GM13977 (cell line): ENCODE data around the gene ACOXL.

Source experiments
- DNase-seq: peaks from one replicate; pipeline ENCODE4 v3.0.0; 2012; ENCODE audit warnings: low spot score
- in situ Hi-C: fragments of 300-500 bp; cut with MboI; formaldehyde crosslinking; loops from one replicate; pipeline ENCODE4 v1.12.0; 2022; ENCODE audit warnings: low sequenced_read_pairs, low pct_unique_long_range_greater_than_20kb, mixed read lengths, inconsistent platforms; ENCODE audit not compliant: unreplicated experiment
- TF ChIP-seq, protein P1 (sequence below): IDR thresholded peaks from 2 replicates; pipeline ENCODE4 v1.5.1; 2012; ENCODE audit warnings: mild to moderate bottlenecking, control low read depth; ENCODE audit not compliant: insufficient read depth; ENCODE audit errors: extremely low read depth, missing control alignments

The ACOXL gene

DNA sequence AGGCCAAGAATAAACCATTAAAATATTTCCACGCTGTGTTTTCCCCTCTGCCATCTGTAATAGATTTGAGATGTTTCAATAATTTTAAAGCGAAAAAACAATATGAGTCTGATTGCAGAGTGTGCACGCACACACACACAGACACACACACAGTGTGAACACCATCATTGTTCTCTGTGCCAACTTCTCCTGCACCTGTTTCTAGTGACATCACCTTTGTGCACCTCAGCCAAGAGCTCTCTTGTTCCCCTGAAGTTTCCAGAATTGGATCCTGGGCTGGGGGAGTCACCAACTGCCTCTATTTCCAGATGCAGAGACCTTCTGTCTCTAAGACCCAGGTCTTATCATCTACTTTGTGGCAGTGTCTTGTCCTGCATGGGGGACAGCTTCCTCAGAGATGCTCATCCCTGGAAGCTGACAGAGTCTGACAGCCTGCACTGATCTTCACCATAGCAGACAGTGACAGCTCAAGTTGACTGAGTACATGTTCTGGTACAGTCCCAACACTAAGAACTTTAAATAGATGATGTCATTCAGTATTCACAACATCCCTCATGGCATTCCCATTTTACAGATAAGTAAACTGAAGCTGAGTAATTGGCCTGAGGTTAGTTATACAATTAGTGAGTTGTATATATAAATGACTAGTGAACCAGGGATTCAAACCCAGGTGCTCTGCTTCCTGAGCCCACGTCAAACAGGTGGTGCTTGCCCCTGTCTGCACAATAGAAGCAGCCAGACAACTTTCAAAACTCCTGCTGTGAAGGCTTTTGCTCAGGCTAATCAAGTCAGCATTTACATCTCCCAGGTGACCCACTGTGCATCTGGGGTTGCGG, 39.4 kb downstream of the ACOXL start:
- DNase-seq = no peak
- in situ Hi-C loops = no loop called here
- TF ChIP-seq, protein P1, sequence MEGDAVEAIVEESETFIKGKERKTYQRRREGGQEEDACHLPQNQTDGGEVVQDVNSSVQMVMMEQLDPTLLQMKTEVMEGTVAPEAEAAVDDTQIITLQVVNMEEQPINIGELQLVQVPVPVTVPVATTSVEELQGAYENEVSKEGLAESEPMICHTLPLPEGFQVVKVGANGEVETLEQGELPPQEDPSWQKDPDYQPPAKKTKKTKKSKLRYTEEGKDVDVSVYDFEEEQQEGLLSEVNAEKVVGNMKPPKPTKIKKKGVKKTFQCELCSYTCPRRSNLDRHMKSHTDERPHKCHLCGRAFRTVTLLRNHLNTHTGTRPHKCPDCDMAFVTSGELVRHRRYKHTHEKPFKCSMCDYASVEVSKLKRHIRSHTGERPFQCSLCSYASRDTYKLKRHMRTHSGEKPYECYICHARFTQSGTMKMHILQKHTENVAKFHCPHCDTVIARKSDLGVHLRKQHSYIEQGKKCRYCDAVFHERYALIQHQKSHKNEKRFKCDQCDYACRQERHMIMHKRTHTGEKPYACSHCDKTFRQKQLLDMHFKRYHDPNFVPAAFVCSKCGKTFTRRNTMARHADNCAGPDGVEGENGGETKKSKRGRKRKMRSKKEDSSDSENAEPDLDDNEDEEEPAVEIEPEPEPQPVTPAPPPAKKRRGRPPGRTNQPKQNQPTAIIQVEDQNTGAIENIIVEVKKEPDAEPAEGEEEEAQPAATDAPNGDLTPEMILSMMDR = no peak

DNA sequence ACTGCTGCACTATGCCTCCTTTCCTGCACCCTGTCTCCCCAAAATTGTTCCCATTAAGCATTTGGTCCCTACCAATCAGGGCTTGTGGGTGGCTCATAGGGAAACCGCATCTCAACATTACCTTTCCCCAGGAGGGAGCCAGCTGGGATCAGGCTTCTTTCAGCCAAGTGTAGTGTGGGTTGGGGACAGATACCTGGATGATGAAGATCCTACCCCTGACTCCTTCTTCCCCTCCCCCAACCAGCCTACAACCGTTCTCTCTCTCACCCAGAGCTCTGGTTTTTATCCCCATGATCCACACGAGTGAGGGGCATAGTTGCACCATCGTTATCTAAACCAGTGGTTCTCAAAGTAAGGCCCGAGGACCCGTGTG, 40.0 kb downstream of the ACOXL start:
- DNase-seq = no peak
- in situ Hi-C loops = no loop called here
- TF ChIP-seq, protein P1 = no peak

DNA sequence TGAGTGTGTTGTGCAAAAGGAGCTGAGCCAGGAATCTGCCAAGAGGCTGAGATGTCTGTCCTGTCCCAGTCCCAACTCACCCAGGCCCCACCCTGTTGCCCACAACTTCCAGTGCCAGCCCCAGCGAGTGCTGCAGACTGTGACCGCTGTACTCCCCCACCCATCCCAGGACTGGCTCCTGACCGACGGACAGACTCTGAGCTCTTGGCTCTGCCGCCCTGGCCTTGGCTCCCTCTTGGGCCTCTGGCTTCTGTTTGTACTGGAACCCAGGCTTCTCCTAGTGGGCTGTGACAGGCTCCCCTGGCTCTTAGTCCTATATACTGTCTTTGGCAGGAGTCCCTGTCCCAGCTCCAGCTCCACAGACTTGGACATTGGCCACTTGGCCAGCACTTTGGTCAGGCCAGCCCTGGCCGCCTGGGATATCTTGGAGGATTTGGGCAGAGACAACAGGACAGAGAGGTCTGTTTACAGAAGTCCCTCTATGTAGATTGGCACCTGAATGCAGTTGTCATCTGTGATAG, 41.1 kb downstream of the ACOXL start:
- in situ Hi-C loops = no loop called here
- TF ChIP-seq, protein P1 = no peak
- no peak for DNase-seq

DNA sequence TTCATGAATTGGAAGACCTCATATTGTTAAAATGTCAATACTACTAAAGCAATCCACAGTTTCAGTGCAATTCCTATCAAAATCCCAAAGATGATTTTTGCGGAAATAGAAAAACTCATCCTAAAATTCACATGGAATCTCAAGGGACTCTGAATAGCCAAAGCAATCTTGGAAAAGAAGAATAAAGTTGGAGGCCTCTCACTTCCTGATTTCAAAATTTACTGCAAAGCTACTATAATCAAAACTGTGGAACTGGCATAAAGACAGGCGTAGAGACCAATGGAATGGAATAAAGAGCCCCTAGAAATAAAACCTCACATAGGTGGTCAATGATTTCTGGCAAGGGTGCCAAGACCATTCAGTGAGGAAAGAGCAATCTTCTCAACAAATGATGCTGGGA, 42.3 kb downstream of the ACOXL start:
- no peak for DNase-seq
- TF ChIP-seq, protein P1 = no peak
- in situ Hi-C loops = no loop called here

DNA sequence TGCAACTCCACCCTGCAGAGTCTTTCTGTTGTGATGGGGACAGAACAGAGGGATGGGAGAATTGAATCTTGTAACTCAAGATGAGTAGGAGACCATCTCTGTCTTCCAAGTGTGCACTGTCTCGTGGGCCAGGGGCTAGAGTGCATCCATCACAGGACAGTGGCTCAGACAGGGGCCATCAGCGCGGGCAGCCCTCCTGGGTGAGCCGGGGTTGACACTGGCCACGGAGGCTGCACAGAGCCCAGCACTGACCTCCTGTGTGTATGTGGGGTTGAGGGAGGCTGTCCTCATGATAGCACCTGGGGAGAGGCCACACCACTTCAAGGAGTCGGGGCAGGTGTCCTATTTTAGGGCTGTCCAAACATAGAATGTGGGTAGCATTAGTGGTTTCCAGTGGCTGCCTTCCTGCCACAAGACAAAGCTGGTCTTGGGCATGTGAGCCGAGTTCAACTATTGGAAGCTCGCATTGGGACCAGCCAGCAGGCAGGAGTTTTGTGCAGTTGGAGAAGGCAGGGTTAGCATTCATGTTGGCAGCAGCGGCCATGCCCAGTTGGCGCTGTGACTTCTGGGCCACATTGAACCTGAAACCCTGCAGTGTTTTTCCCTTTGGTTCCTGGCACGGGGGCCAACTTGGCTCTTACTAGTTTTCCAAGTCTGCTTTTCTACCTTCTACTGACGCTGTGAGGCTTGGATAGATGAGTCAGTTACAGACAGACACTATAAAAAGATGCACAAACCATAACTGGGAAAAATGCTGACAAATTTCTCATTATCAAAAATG, 45.3 kb downstream of the ACOXL start:
- no peak for DNase-seq
- in situ Hi-C loops = no loop called here
- TF ChIP-seq, protein P1 = no peak

DNA sequence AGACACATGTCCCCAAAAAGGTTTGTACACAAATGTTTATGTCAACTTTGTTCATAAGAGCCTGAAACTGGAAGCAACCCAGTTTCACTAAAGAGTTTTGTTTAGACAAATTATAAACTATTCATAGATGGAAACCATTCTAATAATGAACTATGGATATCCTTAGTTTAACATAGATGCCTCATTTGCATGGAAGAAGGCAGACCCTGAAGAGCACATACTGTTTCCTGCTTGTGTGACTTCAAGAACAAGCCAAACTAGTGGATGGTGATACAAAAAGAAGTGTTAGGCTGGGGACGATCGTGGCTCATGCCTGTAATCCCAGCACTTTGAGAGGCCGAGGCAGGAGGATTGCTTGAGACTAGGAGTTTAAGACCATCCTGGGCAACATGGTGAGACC, 48.1 kb downstream of the ACOXL start:
- TF ChIP-seq, protein P1 = no peak
- in situ Hi-C loops = no loop called here
- no peak for DNase-seq
